Measurements from ENCODE around the gene CALCOCO1. TPM values are rescaled to one million over a fixed set of nuclear protein-coding genes. Genes with fewer than 3 reads are reported as not detected.

CALCOCO1 gene
- total RNA-seq, result 167 and 174 TPM in 2 replicates

- peaks cover 9% of the 10 kb centered on the region for H3K27me3 ChIP-seq (ENCODE audit: insufficient read depth, low read length)
- peak within 1 kb of the TSS; percentile 58 for H3K27ac ChIP-seq (ENCODE audit: low read depth, low read length)
- no peaks in the 10 kb centered on the region for H3K9me3 ChIP-seq (ENCODE audit: low read depth, low read length)
- DNase-seq (ENCODE audit: insufficient read length, low spot score, missing footprints), result peak; percentile 95
- peak within 1 kb of the TSS; percentile 77 for H3K4me3 ChIP-seq (ENCODE audit: insufficient read depth, low read length)
- peaks cover 24% of the 10 kb centered on the region for H3K36me3 ChIP-seq (ENCODE audit: insufficient read depth, low read length)
- TF ChIP-seq CTCF (IDR thresholded peaks at IDR 0.05; ENCODE audit: extremely low read depth, low read depth, low read length), result no peak
- peaks cover 19% of the 10 kb centered on the region for H3K79me2 ChIP-seq (ENCODE audit: insufficient read depth, low read length)
- H3K4me1 ChIP-seq (ENCODE audit: insufficient read depth, low read length), result peaks cover 22% of the 10 kb centered on the region
- peak within 1 kb of the TSS; percentile 94 for H3K4me2 ChIP-seq (ENCODE audit: insufficient read depth, low read length)
- H2AFZ ChIP-seq (ENCODE audit: low read length), result peak within 1 kb of the TSS; percentile 96
- H4K20me1 ChIP-seq (ENCODE audit: insufficient read depth, low read length), result peaks cover 6% of the 10 kb centered on the region
Observed at GRCh38 chr12:53727310-53728041, at the start of gene CALCOCO1. Gene CALCOCO1, minus strand, starts transcription at chr12:53727452. Its CDS starts 2,210 bp downstream, at chr12:53725242.

GRCh38 chr12:53776872-53777271 is 49.6 kb upstream of the CALCOCO1 start:
- TF ChIP-seq CTCF (IDR thresholded peaks at IDR 0.05; ENCODE audit: extremely low read depth, low read depth, low read length), result no peak
- peaks cover 17% of the 10 kb centered on the region for H3K27me3 ChIP-seq (ENCODE audit: insufficient read depth, low read length)
- H3K9me3 ChIP-seq (ENCODE audit: low read depth, low read length), result no peaks in the 10 kb centered on the region
- H3K4me3 ChIP-seq (ENCODE audit: insufficient read depth, low read length), result no peak overlapping the region
- no peak for DNase-seq (ENCODE audit: insufficient read length, low spot score, missing footprints)
- no peak overlapping the region for H2AFZ ChIP-seq (ENCODE audit: low read length)
- H3K4me2 ChIP-seq (ENCODE audit: insufficient read depth, low read length), result no peak overlapping the region
- H3K27ac ChIP-seq (ENCODE audit: low read depth, low read length), result no peak overlapping the region
- no peaks in the 10 kb centered on the region for H3K79me2 ChIP-seq (ENCODE audit: insufficient read depth, low read length)
- no peaks in the 10 kb centered on the region for H4K20me1 ChIP-seq (ENCODE audit: insufficient read depth, low read length)
- no peaks in the 10 kb centered on the region for H3K4me1 ChIP-seq (ENCODE audit: insufficient read depth, low read length)
- no peaks in the 10 kb centered on the region for H3K36me3 ChIP-seq (ENCODE audit: insufficient read depth, low read length)

GRCh38 chr12:53775478-53776145 is 48.4 kb upstream of the CALCOCO1 start:
- Histone ChIP-seq H3K27ac (ENCODE audit: low read depth, low read length) (no peak overlapping the region), H3K9me3 (ENCODE audit: low read depth, low read length) (no peaks in the 10 kb centered on the region), H3K79me2 (ENCODE audit: insufficient read depth, low read length) (no peaks in the 10 kb centered on the region), H2AFZ (ENCODE audit: low read length) (peak overlapping the region; percentile 43), H3K4me1 (ENCODE audit: insufficient read depth, low read length) (peaks cover 6% of the 10 kb centered on the region), H3K4me3 (ENCODE audit: insufficient read depth, low read length) (no peak overlapping the region), H4K20me1 (ENCODE audit: insufficient read depth, low read length) (no peaks in the 10 kb centered on the region), H3K4me2 (ENCODE audit: insufficient read depth, low read length) (no peak overlapping the region), H3K27me3 (ENCODE audit: insufficient read depth, low read length) (peaks cover 6% of the 10 kb centered on the region), H3K36me3 (ENCODE audit: insufficient read depth, low read length) (no peaks in the 10 kb centered on the region)
- DNase-seq (ENCODE audit: insufficient read length, low spot score, missing footprints), result no peak
- TF ChIP-seq CTCF (IDR thresholded peaks at IDR 0.05; ENCODE audit: extremely low read depth, low read depth, low read length), result no peak

GRCh38 chr12:53770281-53770680 is 43.0 kb upstream of the CALCOCO1 start:
- Histone ChIP-seq H2AFZ (ENCODE audit: low read length) (no peak overlapping the region), H3K4me2 (ENCODE audit: insufficient read depth, low read length) (peak overlapping the region; percentile 56), H3K27me3 (ENCODE audit: insufficient read depth, low read length) (peaks cover 4% of the 10 kb centered on the region), H4K20me1 (ENCODE audit: insufficient read depth, low read length) (no peaks in the 10 kb centered on the region), H3K79me2 (ENCODE audit: insufficient read depth, low read length) (no peaks in the 10 kb centered on the region), H3K36me3 (ENCODE audit: insufficient read depth, low read length) (no peaks in the 10 kb centered on the region), H3K4me1 (ENCODE audit: insufficient read depth, low read length) (peaks cover 23% of the 10 kb centered on the region), H3K27ac (ENCODE audit: low read depth, low read length) (peak overlapping the region; percentile 51), H3K9me3 (ENCODE audit: low read depth, low read length) (no peaks in the 10 kb centered on the region), H3K4me3 (ENCODE audit: insufficient read depth, low read length) (no peak overlapping the region)
- no peak for TF ChIP-seq CTCF (IDR thresholded peaks at IDR 0.05; ENCODE audit: extremely low read depth, low read depth, low read length)
- DNase-seq (ENCODE audit: insufficient read length, low spot score, missing footprints), result no peak
